Brain microvascular endothelial cell (primary cell): ENCODE measurements around the gene LUC7L2.
"Not testable (repeated sequence)": the region's sequence is repeated elsewhere in the genome, so short reads cannot be mapped to it uniquely, and the experiment has no call there.

Experiments
- DNase-seq: peaks from one replicate; pipeline ENCODE4 v3.0.0-alpha.2; 2020
- H3K27ac ChIP-seq: fragments of 250-450 bp; sonication (Bioruptor Pico); 2 replicates; pipeline ENCODE4 v1.5.1; 2020; ENCODE audit warnings: mild to moderate bottlenecking, moderate library complexity
- H3K27me3 ChIP-seq: fragments of 250-450 bp; sonication (Bioruptor Pico); replicated peaks from 2 replicates; pipeline ENCODE4 v1.5.1; 2020; ENCODE audit warnings: mild to moderate bottlenecking
- H3K36me3 ChIP-seq: fragments of 250-450 bp; sonication (Bioruptor Pico); replicated peaks from 2 replicates; pipeline ENCODE4 v1.5.1; 2020; ENCODE audit warnings: mild to moderate bottlenecking
- H3K4me3 ChIP-seq: 2 replicates; pipeline ENCODE4 v1.5.1; 2011; ENCODE audit warnings: low read depth, mild to moderate bottlenecking, control low read depth, low read length, moderate library complexity
- CTCF ChIP-seq: IDR thresholded peaks from 2 replicates; pipeline ENCODE4 v1.5.1; 2011; ENCODE audit warnings: low read depth, mild to moderate bottlenecking, moderate library complexity, low read length, control low read depth, inconsistent platforms; ENCODE audit errors: missing control alignments
- in situ Hi-C: cut with HindIII; loops from 2 replicates; pipeline ENCODE4 v1.10.0; 2017; ENCODE audit warnings: low sequenced_read_pairs, low pct_ligation_motif_present

Gene LUC7L2

GRCh38 chr7:139426258-139427028 lies 66.7 kb downstream of the LUC7L2 start:
- Histone ChIP-seq H3K27me3 (no peaks in the 10 kb centered on the region), H3K27ac (no peak overlapping the region), H3K4me3 (no peak overlapping the region), H3K36me3 (peaks cover 7% of the 10 kb centered on the region)
- DNase-seq: no peak
- no peak for TF ChIP-seq CTCF
- in situ Hi-C loops: no loop called here

GRCh38 chr7:139427029-139427420 lies 67.3 kb downstream of the LUC7L2 start:
- in situ Hi-C loops: no loop called here
- H3K36me3 ChIP-seq: peaks cover 7% of the 10 kb centered on the region
- H3K4me3 ChIP-seq: no peak overlapping the region

GRCh38 chr7:139427788-139428187 lies 68.1 kb downstream of the LUC7L2 start:
- H3K27ac ChIP-seq: no peak overlapping the region
- no peak for DNase-seq
- no peak overlapping the region for H3K4me3 ChIP-seq
- H3K27me3 ChIP-seq: no peaks in the 10 kb centered on the region
- TF ChIP-seq CTCF: no peak
- no peaks in the 10 kb centered on the region for H3K36me3 ChIP-seq
- in situ Hi-C loops: no loop called here

More at GRCh38 chr7:139427029-139427420, 67.3 kb downstream of the LUC7L2 start:
- Histone ChIP-seq H3K27me3 (no peaks in the 10 kb centered on the region), H3K27ac (no peak overlapping the region)
- no peak for TF ChIP-seq CTCF
- DNase-seq: no peak

- H3K4me3 ChIP-seq, DNase-seq, in situ Hi-C loops, H3K36me3 ChIP-seq, H3K27me3 ChIP-seq, H3K27ac ChIP-seq: not testable (repeated sequence)
These were observed 70.0 kb downstream of the LUC7L2 start for GRCh38 chr7:139429735-139430134.

GRCh38 chr7:139430443-139430842 lies 70.7 kb downstream of the LUC7L2 start:
- no peak for TF ChIP-seq CTCF
- in situ Hi-C loops: no loop called here
- DNase-seq: no peak
- Histone ChIP-seq H3K27me3 (no peaks in the 10 kb centered on the region), H3K4me3 (no peak overlapping the region), H3K36me3 (no peaks in the 10 kb centered on the region), H3K27ac (no peak overlapping the region)

GRCh38 chr7:139431010-139431409 lies 71.3 kb downstream of the LUC7L2 start:
- in situ Hi-C loops: no loop called here
- TF ChIP-seq CTCF: no peak
- DNase-seq: no peak
- Histone ChIP-seq H3K36me3 (no peaks in the 10 kb centered on the region), H3K27me3 (no peaks in the 10 kb centered on the region), H3K27ac (no peak overlapping the region), H3K4me3 (no peak overlapping the region)
